HepG2 (cell line): Measurements from ENCODE around the gene PDE3A. TPM values are rescaled to one million over a fixed set of nuclear protein-coding genes. Genes with fewer than 3 reads are reported as not detected.

Source experiments
- FOXJ3 ChIP-seq: sonication (generic); formaldehyde crosslinking; IDR thresholded peaks from 2 replicates; pipeline ENCODE4 v1.4.0; 2020; ENCODE audit warnings: missing genetic modification reagents, mild to moderate bottlenecking, borderline replicate concordance
- FOXO4 ChIP-seq: sonication (generic); formaldehyde crosslinking; conservative IDR thresholded peaks from 2 replicates; pipeline ENCODE4 v1.8.1; 2023; ENCODE audit warnings: missing genetic modification reagents
- HOXA3 ChIP-seq: sonication (generic); formaldehyde crosslinking; IDR thresholded peaks from 2 replicates; pipeline ENCODE4 v1.5.0; 2020; ENCODE audit warnings: missing genetic modification reagents
- POLR2AphosphoS5 ChIP-seq: IDR thresholded peaks from 2 replicates; pipeline ENCODE4 v1.6.1; 2012; ENCODE audit warnings: low read depth, low read length
- RBFOX2 ChIP-seq: fragments of 200-400 bp; formaldehyde crosslinking; IDR thresholded peaks from 2 replicates; pipeline ENCODE4 v1.6.1; 2017; ENCODE audit warnings: low read depth, mild to moderate bottlenecking, low read length
- SOX5 ChIP-seq: IDR thresholded peaks from 2 replicates; pipeline ENCODE4 v1.6.1; 2016; ENCODE audit warnings: borderline replicate concordance
- SRF ChIP-seq: IDR thresholded peaks from 2 replicates; pipeline ENCODE4 v1.6.1; 2011; ENCODE audit warnings: mild to moderate bottlenecking, low read depth, low read length, moderate library complexity
- TGIF2 ChIP-seq: IDR thresholded peaks from 2 replicates; pipeline ENCODE4 v1.6.1; 2016; ENCODE audit warnings: control low read depth, missing compliant biosample characterization
- TRIM22 ChIP-seq: fragments of 450-650 bp; IDR thresholded peaks from 2 replicates; pipeline ENCODE4 v1.6.1; 2017
- TSC22D2 ChIP-seq: sonication (generic); formaldehyde crosslinking; IDR thresholded peaks from 2 replicates; pipeline ENCODE4 v1.5.1; 2020; ENCODE audit warnings: missing genetic modification reagents, mild to moderate bottlenecking, borderline replicate concordance
- ZNF766 ChIP-seq: sonication (generic); formaldehyde crosslinking; IDR thresholded peaks from 2 replicates; pipeline ENCODE4 v1.5.0; 2020; ENCODE audit warnings: missing genetic modification reagents, borderline replicate concordance
- polyA plus RNA-seq, 8 experiments: library from polyadenylated mRNA; depleted of rRNA in 3 of 8; stranded (reverse) in 7 of 8; unstranded in 1 of 8; fragments of >200 nt; fragmentation: Illumina TruSeq in 4 of 8; extraction: Trizol in 4 of 8; gene quantifications; 2 replicates each; pipeline versions ENCODE4 v1.2.1 to v1.2.3, GENCODE V29; 2011 to 2016; ENCODE audit warnings: low read depth in 4 of 8, missing spikeins in 1 of 8, mixed read lengths in 1 of 8; ENCODE audit not compliant: insufficient read depth in 1 of 8
- total RNA-seq, 5 experiments: library from RNA; depleted of rRNA; stranded (reverse); fragments of >200 nt; fragmentation: Illumina TruSeq; extraction: Trizol; gene quantifications; 2 replicates each; pipeline ENCODE4 v1.2.3, GENCODE V29; 2016; ENCODE audit warnings: low read depth in 1 of 5
- TF ChIP-seq, protein P1 (sequence below): sonication (generic); formaldehyde crosslinking; conservative IDR thresholded peaks from 2 replicates; pipeline ENCODE4 v1.4.0; 2020; ENCODE audit warnings: mild to moderate bottlenecking, missing genetic modification reagents, moderate library complexity
- TF ChIP-seq, protein P2 (sequence below): sonication (generic); formaldehyde crosslinking; IDR thresholded peaks from 2 replicates; pipeline ENCODE4 v1.9.0; 2021; ENCODE audit warnings: missing genetic modification reagents, mild to moderate bottlenecking, borderline replicate concordance
- TF ChIP-seq, protein P3 (sequence below): sonication (generic); formaldehyde crosslinking; IDR thresholded peaks from 2 replicates; pipeline ENCODE4 v1.4.0; 2020; ENCODE audit warnings: missing genetic modification reagents
- TF ChIP-seq, protein P4 (sequence below): sonication (generic); formaldehyde crosslinking; IDR thresholded peaks from 2 replicates; pipeline ENCODE4 v1.8.1; 2023; ENCODE audit warnings: missing genetic modification reagents, mild to moderate bottlenecking, borderline replicate concordance

Gene PDE3A
- total and polyA plus RNA-seq, 2 of the 13 experiments (the other 11 are each of a cell fraction or from before 2014, with no cell fraction given) = 0.77 to 1.5 TPM

DNA sequence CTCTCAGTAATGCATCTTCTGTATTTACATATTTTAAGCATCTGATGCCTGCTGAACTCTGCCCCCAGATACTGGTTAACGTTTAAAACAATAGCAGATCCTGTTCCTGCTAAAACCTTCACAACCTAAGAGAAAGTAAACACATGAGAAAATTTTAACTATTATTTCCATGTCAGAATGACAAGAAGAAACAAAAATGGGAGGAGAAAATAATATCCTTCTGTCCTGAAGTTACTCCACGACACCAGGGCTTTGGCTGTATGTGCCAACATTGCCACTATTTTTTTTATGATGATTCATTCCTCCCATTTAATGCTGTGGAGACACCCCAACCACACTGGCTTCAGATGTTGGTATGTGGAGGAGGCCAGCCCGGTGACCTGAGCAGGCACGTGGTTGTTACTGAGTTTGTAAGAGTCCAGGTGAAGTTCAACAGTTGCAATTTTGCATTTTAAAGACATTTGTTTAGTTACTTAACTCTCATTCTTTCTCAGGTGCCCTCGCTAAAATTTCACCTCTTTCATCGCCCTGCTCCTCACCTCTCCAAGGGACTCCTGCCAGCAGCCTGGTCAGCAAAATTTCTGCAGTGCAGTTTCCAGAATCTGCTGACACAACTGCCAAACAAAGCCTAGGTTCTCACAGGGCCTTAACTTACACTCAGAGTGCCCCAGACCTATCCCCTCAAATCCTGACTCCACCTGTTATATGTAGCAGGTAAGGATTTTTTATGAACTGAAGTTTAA lies 261.2 kb downstream of the PDE3A start (continued):
- TF ChIP-seq FOXO4 (CRISPR knock-in tag) (no peak), TSC22D2 (CRISPR knock-in tag) (no peak), SOX5 (CRISPR knock-in tag) (peak; percentile 89), TGIF2 (CRISPR knock-in tag) (no peak), POLR2AphosphoS5 (no peak), TRIM22 (no peak), SRF (no peak), RBFOX2 (peak; percentile 18; the same call in 1 of the 2 replicates), FOXJ3 (CRISPR knock-in tag) (0 out of 2 replicates have a peak, but pooled peaks have one; percentile 75), HOXA3 (CRISPR knock-in tag) (peak; percentile 33; the same call in 1 of the 2 replicates), ZNF766 (CRISPR knock-in tag) (no peak)
- TF ChIP-seq, protein P1, sequence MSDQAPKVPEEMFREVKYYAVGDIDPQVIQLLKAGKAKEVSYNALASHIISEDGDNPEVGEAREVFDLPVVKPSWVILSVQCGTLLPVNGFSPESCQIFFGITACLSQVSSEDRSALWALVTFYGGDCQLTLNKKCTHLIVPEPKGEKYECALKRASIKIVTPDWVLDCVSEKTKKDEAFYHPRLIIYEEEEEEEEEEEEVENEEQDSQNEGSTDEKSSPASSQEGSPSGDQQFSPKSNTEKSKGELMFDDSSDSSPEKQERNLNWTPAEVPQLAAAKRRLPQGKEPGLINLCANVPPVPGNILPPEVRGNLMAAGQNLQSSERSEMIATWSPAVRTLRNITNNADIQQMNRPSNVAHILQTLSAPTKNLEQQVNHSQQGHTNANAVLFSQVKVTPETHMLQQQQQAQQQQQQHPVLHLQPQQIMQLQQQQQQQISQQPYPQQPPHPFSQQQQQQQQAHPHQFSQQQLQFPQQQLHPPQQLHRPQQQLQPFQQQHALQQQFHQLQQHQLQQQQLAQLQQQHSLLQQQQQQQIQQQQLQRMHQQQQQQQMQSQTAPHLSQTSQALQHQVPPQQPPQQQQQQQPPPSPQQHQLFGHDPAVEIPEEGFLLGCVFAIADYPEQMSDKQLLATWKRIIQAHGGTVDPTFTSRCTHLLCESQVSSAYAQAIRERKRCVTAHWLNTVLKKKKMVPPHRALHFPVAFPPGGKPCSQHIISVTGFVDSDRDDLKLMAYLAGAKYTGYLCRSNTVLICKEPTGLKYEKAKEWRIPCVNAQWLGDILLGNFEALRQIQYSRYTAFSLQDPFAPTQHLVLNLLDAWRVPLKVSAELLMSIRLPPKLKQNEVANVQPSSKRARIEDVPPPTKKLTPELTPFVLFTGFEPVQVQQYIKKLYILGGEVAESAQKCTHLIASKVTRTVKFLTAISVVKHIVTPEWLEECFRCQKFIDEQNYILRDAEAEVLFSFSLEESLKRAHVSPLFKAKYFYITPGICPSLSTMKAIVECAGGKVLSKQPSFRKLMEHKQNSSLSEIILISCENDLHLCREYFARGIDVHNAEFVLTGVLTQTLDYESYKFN (CRISPR knock-in tag) = peak; percentile 89
- TF ChIP-seq, protein P2, sequence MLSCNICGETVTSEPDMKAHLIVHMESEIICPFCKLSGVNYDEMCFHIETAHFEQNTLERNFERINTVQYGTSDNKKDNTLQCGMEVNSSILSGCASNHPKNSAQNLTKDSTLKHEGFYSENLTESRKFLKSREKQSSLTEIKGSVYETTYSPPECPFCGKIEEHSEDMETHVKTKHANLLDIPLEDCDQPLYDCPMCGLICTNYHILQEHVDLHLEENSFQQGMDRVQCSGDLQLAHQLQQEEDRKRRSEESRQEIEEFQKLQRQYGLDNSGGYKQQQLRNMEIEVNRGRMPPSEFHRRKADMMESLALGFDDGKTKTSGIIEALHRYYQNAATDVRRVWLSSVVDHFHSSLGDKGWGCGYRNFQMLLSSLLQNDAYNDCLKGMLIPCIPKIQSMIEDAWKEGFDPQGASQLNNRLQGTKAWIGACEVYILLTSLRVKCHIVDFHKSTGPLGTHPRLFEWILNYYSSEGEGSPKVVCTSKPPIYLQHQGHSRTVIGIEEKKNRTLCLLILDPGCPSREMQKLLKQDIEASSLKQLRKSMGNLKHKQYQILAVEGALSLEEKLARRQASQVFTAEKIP = no peak
- TF ChIP-seq, protein P3, sequence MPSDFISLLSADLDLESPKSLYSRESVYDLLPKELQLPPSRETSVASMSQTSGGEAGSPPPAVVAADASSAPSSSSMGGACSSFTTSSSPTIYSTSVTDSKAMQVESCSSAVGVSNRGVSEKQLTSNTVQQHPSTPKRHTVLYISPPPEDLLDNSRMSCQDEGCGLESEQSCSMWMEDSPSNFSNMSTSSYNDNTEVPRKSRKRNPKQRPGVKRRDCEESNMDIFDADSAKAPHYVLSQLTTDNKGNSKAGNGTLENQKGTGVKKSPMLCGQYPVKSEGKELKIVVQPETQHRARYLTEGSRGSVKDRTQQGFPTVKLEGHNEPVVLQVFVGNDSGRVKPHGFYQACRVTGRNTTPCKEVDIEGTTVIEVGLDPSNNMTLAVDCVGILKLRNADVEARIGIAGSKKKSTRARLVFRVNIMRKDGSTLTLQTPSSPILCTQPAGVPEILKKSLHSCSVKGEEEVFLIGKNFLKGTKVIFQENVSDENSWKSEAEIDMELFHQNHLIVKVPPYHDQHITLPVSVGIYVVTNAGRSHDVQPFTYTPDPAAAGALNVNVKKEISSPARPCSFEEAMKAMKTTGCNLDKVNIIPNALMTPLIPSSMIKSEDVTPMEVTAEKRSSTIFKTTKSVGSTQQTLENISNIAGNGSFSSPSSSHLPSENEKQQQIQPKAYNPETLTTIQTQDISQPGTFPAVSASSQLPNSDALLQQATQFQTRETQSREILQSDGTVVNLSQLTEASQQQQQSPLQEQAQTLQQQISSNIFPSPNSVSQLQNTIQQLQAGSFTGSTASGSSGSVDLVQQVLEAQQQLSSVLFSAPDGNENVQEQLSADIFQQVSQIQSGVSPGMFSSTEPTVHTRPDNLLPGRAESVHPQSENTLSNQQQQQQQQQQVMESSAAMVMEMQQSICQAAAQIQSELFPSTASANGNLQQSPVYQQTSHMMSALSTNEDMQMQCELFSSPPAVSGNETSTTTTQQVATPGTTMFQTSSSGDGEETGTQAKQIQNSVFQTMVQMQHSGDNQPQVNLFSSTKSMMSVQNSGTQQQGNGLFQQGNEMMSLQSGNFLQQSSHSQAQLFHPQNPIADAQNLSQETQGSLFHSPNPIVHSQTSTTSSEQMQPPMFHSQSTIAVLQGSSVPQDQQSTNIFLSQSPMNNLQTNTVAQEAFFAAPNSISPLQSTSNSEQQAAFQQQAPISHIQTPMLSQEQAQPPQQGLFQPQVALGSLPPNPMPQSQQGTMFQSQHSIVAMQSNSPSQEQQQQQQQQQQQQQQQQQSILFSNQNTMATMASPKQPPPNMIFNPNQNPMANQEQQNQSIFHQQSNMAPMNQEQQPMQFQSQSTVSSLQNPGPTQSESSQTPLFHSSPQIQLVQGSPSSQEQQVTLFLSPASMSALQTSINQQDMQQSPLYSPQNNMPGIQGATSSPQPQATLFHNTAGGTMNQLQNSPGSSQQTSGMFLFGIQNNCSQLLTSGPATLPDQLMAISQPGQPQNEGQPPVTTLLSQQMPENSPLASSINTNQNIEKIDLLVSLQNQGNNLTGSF = no peak
- TF ChIP-seq, protein P4, sequence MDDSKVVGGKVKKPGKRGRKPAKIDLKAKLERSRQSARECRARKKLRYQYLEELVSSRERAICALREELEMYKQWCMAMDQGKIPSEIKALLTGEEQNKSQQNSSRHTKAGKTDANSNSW = no peak
